Suprapubic skin (tissue), 4 donors: Measurements from ENCODE around the gene CTSZ.

Source experiments
- CTCF ChIP-seq, 2 donors: fragments of 200-600 bp in 1 of 2; fragments of 450-650 bp in 1 of 2; sonication (generic) in 1 of 2; IDR thresholded peaks; one replicate each; pipeline ENCODE4 v1.5.1; 2016 to 2019; ENCODE audit warnings: antibody characterized with exemption in 2 of 2, mild to moderate bottlenecking in 1 of 2, moderate library complexity in 1 of 2
- EP300 ChIP-seq: sonication (generic); formaldehyde crosslinking; IDR thresholded peaks from one replicate; pipeline ENCODE4 v1.6.1; 2017; ENCODE audit warnings: antibody characterized with exemption
- POLR2A ChIP-seq, 2 donors: fragments of 450-650 bp; IDR thresholded peaks; one replicate each; pipeline ENCODE4 v1.6.1; 2017; ENCODE audit warnings: antibody characterized with exemption in 2 of 2, mild to moderate bottlenecking in 2 of 2, moderate library complexity in 2 of 2
- POLR2AphosphoS5 ChIP-seq, 3 donors: sonication (generic); formaldehyde crosslinking; IDR thresholded peaks; one replicate each; pipeline ENCODE4 v1.6.1; 2017; ENCODE audit warnings: antibody characterized with exemption in 3 of 3

DNA sequence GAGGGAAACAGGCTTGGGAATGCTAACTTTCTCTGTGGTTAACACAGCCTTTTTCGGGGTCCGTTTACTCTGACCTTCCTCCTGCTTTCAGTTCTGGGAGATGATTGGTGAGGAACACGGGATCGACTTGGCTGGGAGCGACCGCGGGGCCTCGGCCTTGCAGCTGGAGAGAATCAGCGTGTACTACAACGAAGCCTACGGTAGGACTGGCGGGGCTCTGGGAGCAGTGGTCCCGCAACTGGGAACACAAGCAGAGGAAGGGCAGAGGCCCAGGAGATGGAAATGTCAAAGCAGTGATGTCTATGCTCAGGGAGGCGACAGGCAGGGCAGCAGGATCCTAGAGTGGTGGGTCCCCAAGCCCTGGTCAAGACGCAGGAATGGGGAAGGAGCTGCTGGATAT, 15.7 kb upstream of the CTSZ start:
- TF ChIP-seq POLR2A (IDR thresholded peaks at IDR 0.05) (no peak), CTCF (IDR thresholded peaks at IDR 0.05) (no peak), EP300 (no peak), POLR2AphosphoS5 (IDR thresholded peaks at IDR 0.05) (no peak)
